H1 (cell line): Measurements from ENCODE around the gene PDHX. TPM values are rescaled to one million over a fixed set of nuclear protein-coding genes. Genes with fewer than 3 reads are reported as not detected.

Source experiments
- CTCF ChIA-PET: fragments of 300-600 bp; sonication (Branson Sonifier 250); formaldehyde crosslinking; loops from one replicate; lab custom pipeline; 2021; ENCODE audit not compliant: partially characterized antibody; lab: Charles Lee
- POLR2A ChIA-PET: fragments of 300-600 bp; sonication (Branson Sonifier 250); formaldehyde crosslinking; loops from one replicate; lab custom pipeline; 2021; ENCODE audit warnings: inconsistent platforms; ENCODE audit not compliant: partially characterized antibody; lab: Charles Lee
- DNase-seq, 2 experiments: peaks; one replicate each; pipeline versions ENCODE4 v3.0.0 to v3.0.0-alpha.2; 2010 to 2022; ENCODE audit warnings: low spot score in 2 of 2, low read depth in 1 of 2, mixed read lengths in 1 of 2
- FAIRE-seq: peaks from 2 replicates; lab custom pipeline; 2011; peaks lifted over from hg19 to GRCh38; lab: Jason Lieb, UNC
- H2AFZ ChIP-seq: 2 replicates; pipeline ENCODE4 v1.8.1; 2012; ENCODE audit warnings: low read length, inconsistent platforms
- H2AK5ac ChIP-seq: 2 replicates; pipeline ENCODE4 v1.6.1; 2013; ENCODE audit warnings: low read depth, low read length
- H2BK120ac ChIP-seq: replicated peaks from 2 replicates; pipeline ENCODE3; 2013; ENCODE audit warnings: low read depth, low read length, inconsistent platforms
- H2BK12ac ChIP-seq: 2 replicates; pipeline ENCODE4 v1.6.1; 2013; ENCODE audit warnings: low read depth, low read length
- H2BK15ac ChIP-seq: 2 replicates; pipeline ENCODE4 v1.6.1; 2013; ENCODE audit warnings: low read length
- H2BK20ac ChIP-seq: 2 replicates; pipeline ENCODE4 v1.6.1; 2013; ENCODE audit warnings: low read length
- H2BK5ac ChIP-seq: 2 replicates; pipeline ENCODE4 v1.6.1; 2013; ENCODE audit warnings: low read depth, low read length
- H3K14ac ChIP-seq: 2 replicates; pipeline ENCODE4 v1.6.1; 2013; ENCODE audit warnings: inconsistent platforms; ENCODE audit not compliant: insufficient read length
- H3K18ac ChIP-seq: 2 replicates; pipeline ENCODE4 v1.6.1; 2013; ENCODE audit warnings: low read length; ENCODE audit errors: extremely low read depth
- H3K23ac ChIP-seq: 2 replicates; pipeline ENCODE4 v1.6.1; 2013; ENCODE audit warnings: inconsistent platforms; ENCODE audit not compliant: insufficient read length
- H3K23me2 ChIP-seq: 2 replicates; pipeline ENCODE4 v1.6.1; 2013; ENCODE audit warnings: low read depth, low read length
- H3K27ac ChIP-seq: 2 replicates; pipeline ENCODE4 v1.6.1; 2011; ENCODE audit warnings: low read depth, low read length, inconsistent platforms
- H3K27me3 ChIP-seq, 4 experiments: replicated peaks in 1 of 4; 1 replicate in 1 of 4; 2 replicates in 3 of 4; pipeline versions ENCODE4 v1.6.1 to v1.8.1; 2011 to 2013; ENCODE audit warnings: low read length in 3 of 4, mild to moderate bottlenecking in 3 of 4, inconsistent platforms in 2 of 4, mixed read lengths in 2 of 4, moderate library complexity in 1 of 4; ENCODE audit not compliant: control insufficient read depth in 3 of 4, insufficient read depth in 3 of 4; ENCODE audit errors: extremely low read depth in 1 of 4
- H3K36me3 ChIP-seq, 4 experiments: 2 replicates each; pipeline versions ENCODE4 v1.6.1 to v1.8.1; 2011 to 2013; ENCODE audit warnings: mild to moderate bottlenecking in 4 of 4, low read length in 3 of 4, moderate library complexity in 2 of 4, control low read depth in 1 of 4, inconsistent platforms in 1 of 4; ENCODE audit not compliant: insufficient read depth in 4 of 4, control insufficient read depth in 2 of 4
- H3K4ac ChIP-seq: replicated peaks from 2 replicates; pipeline ENCODE3; 2013; ENCODE audit warnings: low read length, low read depth, mixed read lengths, inconsistent platforms; ENCODE audit not compliant: insufficient read length
- H3K4me1 ChIP-seq, 4 experiments: replicated peaks in 1 of 4; 1 replicate in 1 of 4; 2 replicates in 3 of 4; pipeline versions ENCODE4 v1.6.1 to v1.8.1; 2011 to 2013; ENCODE audit warnings: low read length in 3 of 4, inconsistent platforms in 2 of 4, mixed read lengths in 1 of 4; ENCODE audit not compliant: insufficient read depth in 4 of 4, control insufficient read depth in 3 of 4
- H3K4me2 ChIP-seq, 2 experiments: 2 replicates each; pipeline versions ENCODE4 v1.6.1 to v1.8.1; 2011 to 2013; ENCODE audit warnings: low read depth in 2 of 2, low read length in 2 of 2, control low read depth in 1 of 2, inconsistent platforms in 1 of 2, mild to moderate bottlenecking in 1 of 2; ENCODE audit not compliant: insufficient read depth in 1 of 2
- H3K4me3 ChIP-seq, 4 experiments: fragments of 200-600, 300-600 bp in 1 of 4; sonication (generic), shearing (Covaris generic), sonication (Bioruptor Twin) in 1 of 4; 2 replicates each; pipeline versions ENCODE4 v1.5.1 to v1.8.1; 2011 to 2016; ENCODE audit warnings: low read length in 4 of 4, low read depth in 3 of 4, control low read depth in 2 of 4, inconsistent platforms in 2 of 4, mild to moderate bottlenecking in 2 of 4, mixed read lengths in 1 of 4, moderate library complexity in 1 of 4; ENCODE audit not compliant: insufficient read depth in 2 of 4; ENCODE audit errors: extremely low read depth in 1 of 4
- H3K56ac ChIP-seq: replicated peaks from 2 replicates; pipeline ENCODE3; 2013; ENCODE audit warnings: low read depth, mild to moderate bottlenecking, mixed read lengths, low read length, inconsistent platforms; ENCODE audit not compliant: insufficient read length
- H3K79me1 ChIP-seq: 2 replicates; pipeline ENCODE4 v1.6.1; 2013; ENCODE audit warnings: low read depth, low read length, control low read depth
- H3K79me2 ChIP-seq, 2 experiments: 2 replicates each; pipeline versions ENCODE4 v1.6.1 to v1.8.1; 2012 to 2013; ENCODE audit warnings: low read length in 2 of 2, mild to moderate bottlenecking in 2 of 2, inconsistent platforms in 1 of 2; ENCODE audit not compliant: insufficient read depth in 2 of 2, control insufficient read depth in 1 of 2
- H3K9ac ChIP-seq, 4 experiments: replicated peaks in 1 of 4; 1 replicate in 1 of 4; 2 replicates in 3 of 4; pipeline versions ENCODE4 v1.6.1 to v1.8.1; 2011 to 2013; ENCODE audit warnings: low read depth in 3 of 4, low read length in 3 of 4, control low read depth in 2 of 4, mild to moderate bottlenecking in 2 of 4, moderate library complexity in 2 of 4, inconsistent platforms in 1 of 4; ENCODE audit errors: extremely low read depth in 1 of 4
- H3K9me3 ChIP-seq, 2 experiments: 2 replicates each; pipeline versions ENCODE4 v1.6.1 to v1.8.1; 2012 to 2013; ENCODE audit warnings: mild to moderate bottlenecking in 2 of 2, moderate library complexity in 2 of 2, control low read depth in 1 of 2, inconsistent platforms in 1 of 2, low read depth in 1 of 2, low read length in 1 of 2, mixed read lengths in 1 of 2; ENCODE audit not compliant: insufficient read depth in 2 of 2
- H4K20me1 ChIP-seq, 2 experiments: replicated peaks in 1 of 2; 2 replicates each; pipeline versions ENCODE3 to v1.8.1; 2011 to 2013; ENCODE audit warnings: inconsistent platforms in 2 of 2, low read length in 2 of 2, mild to moderate bottlenecking in 1 of 2; ENCODE audit not compliant: insufficient read depth in 2 of 2, control insufficient read depth in 1 of 2
- H4K5ac ChIP-seq: 2 replicates; pipeline ENCODE4 v1.6.1; 2013; ENCODE audit warnings: low read length, low read depth, mixed read lengths, inconsistent platforms; ENCODE audit not compliant: insufficient read length
- H4K8ac ChIP-seq: 2 replicates; pipeline ENCODE4 v1.8.0; 2013; ENCODE audit warnings: mild to moderate bottlenecking, moderate library complexity, low read length, inconsistent platforms; ENCODE audit not compliant: insufficient read depth; ENCODE audit errors: extremely low read depth
- H4K91ac ChIP-seq: replicated peaks from 2 replicates; pipeline ENCODE3; 2013; ENCODE audit warnings: low read length, mixed read lengths, inconsistent platforms; ENCODE audit not compliant: insufficient read length
- ASH2L ChIP-seq: fragments of 200-600, 300-600 bp; sonication (generic); IDR thresholded peaks from one replicate; pipeline ENCODE4 v1.7.1; 2017; ENCODE audit warnings: low read length
- BRCA1 ChIP-seq: IDR thresholded peaks from 2 replicates; pipeline ENCODE4 v1.6.1; 2012; ENCODE audit warnings: low read depth, low read length, improper control_type of control experiment
- CREB1 ChIP-seq: IDR thresholded peaks from 2 replicates; pipeline ENCODE4 v1.6.1; 2012; ENCODE audit warnings: inconsistent platforms
- CTBP2 ChIP-seq: IDR thresholded peaks from 2 replicates; pipeline ENCODE4 v1.7.0; 2011; ENCODE audit warnings: borderline replicate concordance, mild to moderate bottlenecking, moderate library complexity, mixed read lengths, low read length; ENCODE audit not compliant: insufficient read depth, insufficient read length
- EGR1 ChIP-seq: IDR thresholded peaks from 2 replicates; pipeline ENCODE4 v1.6.1; 2011; ENCODE audit warnings: low read depth, low read length, borderline replicate concordance
- FOSL1 ChIP-seq: IDR thresholded peaks from 2 replicates; pipeline ENCODE4 v1.6.1; 2011; ENCODE audit warnings: mild to moderate bottlenecking, low read depth, low read length, moderate library complexity; ENCODE audit not compliant: insufficient read depth
- JUN ChIP-seq: IDR thresholded peaks from 2 replicates; pipeline ENCODE4 v1.6.1; 2011; ENCODE audit warnings: low read depth, mild to moderate bottlenecking, improper control_type of control experiment, low read length
- KDM1A ChIP-seq: fragments of 200-600, 300-600 bp; sonication (generic); IDR thresholded peaks from 2 replicates; pipeline ENCODE4 v1.7.1; 2016; ENCODE audit warnings: mild to moderate bottlenecking, low read length, borderline replicate concordance
- SAP30 ChIP-seq: fragments of 300-600 bp; sonication (generic); IDR thresholded peaks from 2 replicates; pipeline ENCODE4 v1.7.1; 2012; ENCODE audit warnings: low read length, moderate library complexity, mild to moderate bottlenecking, inconsistent platforms; ENCODE audit not compliant: insufficient read depth, insufficient replicate concordance
- SIX5 ChIP-seq: IDR thresholded peaks from 2 replicates; pipeline ENCODE4 v1.6.1; 2011; ENCODE audit warnings: mild to moderate bottlenecking, low read depth, low read length
- ZNF274 ChIP-seq: IDR thresholded peaks from 2 replicates; pipeline ENCODE4 v1.7.0; 2012; ENCODE audit warnings: low read length, borderline replicate concordance; ENCODE audit errors: extremely low read depth
- WGBS, 2 experiments: shearing (Covaris generic) in 1 of 2; methylation state at CpG; one replicate each; pipeline versions ENCODE4 v1.1.6 to v1.1.7; 2013 to 2015; ENCODE audit warnings: low lambda C conversion rate in 2 of 2, mixed read lengths in 2 of 2, inconsistent platforms in 1 of 2, low coverage in 1 of 2, missing lambda C conversion rate in 1 of 2; ENCODE audit not compliant: insufficient replicate concordance in 2 of 2, insufficient coverage in 1 of 2, insufficient read length in 1 of 2; ENCODE audit errors: extremely low coverage in 1 of 2, missing lambda C conversion rate in 1 of 2; 5-methylcytosine and 5-hydroxymethylcytosine counted together
- polyA plus RNA-seq, 7 experiments: library from polyadenylated mRNA; depleted of rRNA in 3 of 7; stranded (reverse) in 5 of 7; unstranded in 2 of 7; fragments of >200 nt in 5 of 7; fragments of 200-250 nt in 2 of 7; gene quantifications; 1 replicate in 5 of 7; 2 replicates in 1 of 7; 4 replicates in 1 of 7; pipeline versions ENCODE4 v1.2.1 to v1.2.3, GENCODE V29; 2011 to 2013; ENCODE audit warnings: missing spikeins in 2 of 7, mixed read lengths in 2 of 7
- total RNA-seq: library from RNA; stranded (reverse); fragmentation: NEBNext Ultra II Directional; extraction: Animal tissue kit (Norgen Biotek cat#: 25700); gene quantifications from 2 replicates; pipeline ENCODE4 v1.2.1, GENCODE V29; 2021

PDHX gene
- total and polyA plus RNA-seq, 2 of the 8 experiments (the other 6 are each of a cell fraction or from before 2014, with no cell fraction given), result 12.4 to 51.9 TPM

GRCh38 chr11:34928268-34928959 is 12.0 kb downstream of the PDHX start:
- Histone ChIP-seq H2BK5ac (no peak overlapping the region), H3K4ac (no peak overlapping the region), H2AFZ (no peak overlapping the region), H4K8ac (no peak overlapping the region), H3K36me3 (peaks cover 0 to 7% (median 2%) of the 10 kb centered on the region in 4 experiments; a peak in 2 of 8 replicates), H3K23me2 (no peaks in the 10 kb centered on the region; the same call in 1 of the 2 replicates), H3K9me3 (no peaks in the 10 kb centered on the region), H2BK120ac (no peak overlapping the region), H3K18ac (no peak overlapping the region), H4K91ac (no peak overlapping the region), H4K20me1 (no peaks in the 10 kb centered on the region), H2BK12ac (no peak overlapping the region), H3K27ac (no peak overlapping the region), H2BK15ac (no peak overlapping the region), H3K4me3 (0 out of 8 replicates have a peak overlapping the region, but pooled peaks of 1 of the 4 experiments have one; percentile 8), H3K4me1 (peaks cover 0 to 5% (median 1%) of the 10 kb centered on the region in 4 experiments; a peak in 3 of 7 replicates), H3K9ac (no peak overlapping the region), H4K5ac (no peak overlapping the region), H2BK20ac (no peak overlapping the region), H3K27me3 (no peaks in the 10 kb centered on the region), H2AK5ac (no peak overlapping the region), H3K79me2 (peaks cover 3 to 73% of the 10 kb centered on the region in 2 experiments; a peak in 3 of 4 replicates), H3K79me1 (no peaks in the 10 kb centered on the region), H3K56ac (no peak overlapping the region), H3K23ac (no peak overlapping the region), H3K14ac (no peak overlapping the region), H3K4me2 (no peak overlapping the region)
- DNase-seq (no peak), FAIRE-seq (no peak)
- 68% methylated on average over 3 of the region's 3 CpGs; no CpG with 5 or more reads in 1 of the 2 experiments for WGBS, 2 experiments
- POLR2A ChIA-PET, result interaction anchor here (1.1 kb wide), 1 partner anchor 14 kb away, joined by 4 read pairs; no protein-coding TSS in a partner anchor
- TF ChIP-seq BRCA1 (no peak), SAP30 (no peak), ASH2L (no peak), ZNF274 (no peak), KDM1A (no peak), CREB1 (no peak), JUN (no peak), EGR1 (no peak), SIX5 (no peak), CTBP2 (no peak), FOSL1 (no peak)
- CTCF ChIA-PET, result interaction anchor here (0.5 to 1.3 kb wide), 6 partner anchors 11 to 466 kb away, joined by 3 read pairs; no protein-coding TSS in a partner anchor
